Peyer's patch (tissue), 4 donors: ENCODE results near the gene PRRC2B.

Experiments used
- CTCF ChIP-seq, 6 experiments: fragments of 450-650 bp in 4 of 6; fragments of 200-600 bp in 2 of 6; sonication (generic) in 1 of 6; IDR thresholded peaks; one replicate each; pipeline ENCODE4 v1.5.1; 2017 to 2019; ENCODE audit warnings: antibody characterized with exemption in 6 of 6, mild to moderate bottlenecking in 3 of 6, moderate library complexity in 1 of 6
- POLR2A ChIP-seq, 2 donors: fragments of 450-650 bp; IDR thresholded peaks; one replicate each; pipeline ENCODE4 v1.5.1; 2017; ENCODE audit warnings: antibody characterized with exemption in 2 of 2, mild to moderate bottlenecking in 2 of 2, moderate library complexity in 2 of 2

GRCh38 chr9:131478911-131479310, 85.0 kb downstream of the PRRC2B start:
- TF ChIP-seq CTCF (IDR thresholded peaks at IDR 0.05) (no peak), POLR2A (IDR thresholded peaks at IDR 0.05) (no peak)
